ENCODE results near the gene ZSCAN23. TPM values are rescaled to one million over a fixed set of nuclear protein-coding genes. Genes with fewer than 3 reads are reported as not detected.

ZSCAN23 gene
- total and polyA plus RNA-seq, 9 of the 15 experiments (the other 6 are each of a cell fraction or from before 2014, with no cell fraction given) = 0.05 to 0.29 (median 0.21) TPM; not detected in 1

DNA sequence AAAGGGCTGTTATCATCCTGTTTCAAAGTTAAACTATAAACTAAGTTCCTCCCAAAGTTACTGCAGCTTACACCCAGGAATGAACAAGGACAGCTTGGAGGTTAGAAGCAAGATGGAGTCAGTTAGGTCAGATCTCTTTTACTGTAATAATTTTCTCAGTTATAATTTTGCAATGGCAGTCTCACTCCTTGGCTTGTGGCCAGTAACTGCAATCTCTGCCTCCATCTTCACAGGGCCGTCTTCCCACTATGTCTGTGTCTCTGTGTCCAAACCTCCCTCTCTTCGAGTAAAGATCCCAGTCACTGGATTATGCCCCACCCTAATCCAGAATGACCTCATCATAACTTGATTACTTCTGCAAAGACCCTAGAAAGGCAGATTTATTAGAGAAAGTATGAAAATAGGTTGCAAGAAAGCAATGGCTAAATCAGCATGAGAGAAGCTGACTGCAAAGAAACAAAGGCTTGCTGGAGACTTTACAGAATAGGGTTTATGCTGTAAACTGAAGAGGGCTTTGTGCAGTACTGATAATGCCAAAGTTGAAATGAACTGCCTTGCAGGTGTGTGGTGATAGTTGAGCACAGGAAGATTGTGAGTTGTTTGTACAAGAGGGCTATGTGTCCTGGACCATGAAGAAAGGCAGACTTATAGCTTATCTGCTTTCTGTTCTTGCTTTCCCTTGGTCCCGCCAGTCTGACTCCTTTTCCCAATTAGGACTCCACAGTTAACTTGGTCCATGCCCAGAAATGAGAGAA is 43.9 kb upstream of the ZSCAN23 start (continued):
- TF ChIP-seq, protein P1, sequence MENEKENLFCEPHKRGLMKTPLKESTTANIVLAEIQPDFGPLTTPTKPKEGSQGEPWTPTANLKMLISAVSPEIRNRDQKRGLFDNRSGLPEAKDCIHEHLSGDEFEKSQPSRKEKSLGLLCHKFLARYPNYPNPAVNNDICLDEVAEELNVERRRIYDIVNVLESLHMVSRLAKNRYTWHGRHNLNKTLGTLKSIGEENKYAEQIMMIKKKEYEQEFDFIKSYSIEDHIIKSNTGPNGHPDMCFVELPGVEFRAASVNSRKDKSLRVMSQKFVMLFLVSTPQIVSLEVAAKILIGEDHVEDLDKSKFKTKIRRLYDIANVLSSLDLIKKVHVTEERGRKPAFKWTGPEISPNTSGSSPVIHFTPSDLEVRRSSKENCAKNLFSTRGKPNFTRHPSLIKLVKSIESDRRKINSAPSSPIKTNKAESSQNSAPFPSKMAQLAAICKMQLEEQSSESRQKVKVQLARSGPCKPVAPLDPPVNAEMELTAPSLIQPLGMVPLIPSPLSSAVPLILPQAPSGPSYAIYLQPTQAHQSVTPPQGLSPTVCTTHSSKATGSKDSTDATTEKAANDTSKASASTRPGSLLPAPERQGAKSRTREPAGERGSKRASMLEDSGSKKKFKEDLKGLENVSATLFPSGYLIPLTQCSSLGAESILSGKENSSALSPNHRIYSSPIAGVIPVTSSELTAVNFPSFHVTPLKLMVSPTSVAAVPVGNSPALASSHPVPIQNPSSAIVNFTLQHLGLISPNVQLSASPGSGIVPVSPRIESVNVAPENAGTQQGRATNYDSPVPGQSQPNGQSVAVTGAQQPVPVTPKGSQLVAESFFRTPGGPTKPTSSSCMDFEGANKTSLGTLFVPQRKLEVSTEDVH (IDR thresholded peaks at IDR 0.05; ENCODE audit: low read depth, partially characterized antibody) = no peak
- no peak for TF ChIP-seq SREBF1 (IDR thresholded peaks at IDR 0.05; ENCODE audit: borderline replicate concordance, low read depth, low read length)
- TF ChIP-seq, protein P2, sequence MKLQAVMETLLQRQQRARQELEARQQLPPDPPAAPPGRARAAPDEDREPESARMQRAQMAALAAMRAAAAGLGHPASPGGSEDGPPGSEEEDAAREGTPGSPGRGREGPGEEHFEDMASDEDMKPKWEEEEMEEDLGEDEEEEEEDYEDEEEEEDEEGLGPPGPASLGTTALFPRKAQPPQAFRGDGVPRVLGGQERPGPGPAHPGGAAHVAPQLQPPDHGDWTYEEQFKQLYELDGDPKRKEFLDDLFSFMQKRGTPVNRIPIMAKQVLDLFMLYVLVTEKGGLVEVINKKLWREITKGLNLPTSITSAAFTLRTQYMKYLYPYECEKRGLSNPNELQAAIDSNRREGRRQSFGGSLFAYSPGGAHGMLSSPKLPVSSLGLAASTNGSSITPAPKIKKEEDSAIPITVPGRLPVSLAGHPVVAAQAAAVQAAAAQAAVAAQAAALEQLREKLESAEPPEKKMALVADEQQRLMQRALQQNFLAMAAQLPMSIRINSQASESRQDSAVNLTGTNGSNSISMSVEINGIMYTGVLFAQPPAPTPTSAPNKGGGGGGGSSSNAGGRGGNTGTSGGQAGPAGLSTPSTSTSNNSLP (IDR thresholded peaks at IDR 0.05; ENCODE audit: borderline replicate concordance, low read depth, low read length) = no peak
- TF ChIP-seq ZNF408 (CRISPR knock-in tag; IDR thresholded peaks at IDR 0.05; ENCODE audit: low read depth) = no peak
- TF ChIP-seq, protein P3, sequence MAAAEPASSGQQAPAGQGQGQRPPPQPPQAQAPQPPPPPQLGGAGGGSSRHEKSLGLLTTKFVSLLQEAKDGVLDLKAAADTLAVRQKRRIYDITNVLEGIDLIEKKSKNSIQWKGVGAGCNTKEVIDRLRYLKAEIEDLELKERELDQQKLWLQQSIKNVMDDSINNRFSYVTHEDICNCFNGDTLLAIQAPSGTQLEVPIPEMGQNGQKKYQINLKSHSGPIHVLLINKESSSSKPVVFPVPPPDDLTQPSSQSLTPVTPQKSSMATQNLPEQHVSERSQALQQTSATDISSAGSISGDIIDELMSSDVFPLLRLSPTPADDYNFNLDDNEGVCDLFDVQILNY (CRISPR knock-in tag; IDR thresholded peaks at IDR 0.05) = no peak
- TF ChIP-seq ZNF217 (CRISPR knock-in tag; IDR thresholded peaks at IDR 0.05) = no peak
- peak; percentile 53; the same call in 1 of the 2 replicates for TF ChIP-seq ZBTB17 (CRISPR knock-in tag; IDR thresholded peaks at IDR 0.05)
- no peak for TF ChIP-seq SRSF9 (IDR thresholded peaks at IDR 0.05; ENCODE audit: borderline replicate concordance, low read depth, low read length)
- TF ChIP-seq, protein P4, sequence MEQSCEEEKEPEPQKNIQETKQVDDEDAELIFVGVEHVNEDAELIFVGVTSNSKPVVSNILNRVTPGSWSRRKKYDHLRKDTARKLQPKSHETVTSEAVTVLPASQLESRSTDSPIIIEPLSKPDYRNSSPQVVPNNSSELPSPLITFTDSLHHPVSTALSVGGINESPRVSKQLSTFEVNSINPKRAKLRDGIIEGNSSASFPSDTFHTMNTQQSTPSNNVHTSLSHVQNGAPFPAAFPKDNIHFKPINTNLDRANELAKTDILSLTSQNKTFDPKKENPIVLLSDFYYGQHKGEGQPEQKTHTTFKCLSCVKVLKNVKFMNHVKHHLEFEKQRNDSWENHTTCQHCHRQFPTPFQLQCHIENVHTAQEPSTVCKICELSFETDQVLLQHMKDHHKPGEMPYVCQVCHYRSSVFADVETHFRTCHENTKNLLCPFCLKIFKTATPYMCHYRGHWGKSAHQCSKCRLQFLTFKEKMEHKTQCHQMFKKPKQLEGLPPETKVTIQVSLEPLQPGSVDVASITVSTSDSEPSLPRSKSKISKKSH (CRISPR knock-in tag; IDR thresholded peaks at IDR 0.05) = no peak
- no peak for TF ChIP-seq ZC3H4 (CRISPR knock-in tag; IDR thresholded peaks at IDR 0.05; ENCODE audit: borderline replicate concordance)
- TF ChIP-seq PRMT5 (CRISPR knock-in tag; IDR thresholded peaks at IDR 0.05) = no peak
- TF ChIP-seq, protein P5, sequence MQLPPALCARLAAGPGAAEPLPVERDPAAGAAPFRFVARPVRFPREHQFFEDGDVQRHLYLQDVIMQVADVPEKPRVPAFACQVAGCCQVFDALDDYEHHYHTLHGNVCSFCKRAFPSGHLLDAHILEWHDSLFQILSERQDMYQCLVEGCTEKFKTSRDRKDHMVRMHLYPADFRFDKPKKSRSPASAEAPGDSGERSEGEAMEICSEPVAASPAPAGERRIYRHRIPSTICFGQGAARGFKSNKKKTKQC (CRISPR knock-in tag; IDR thresholded peaks at IDR 0.05) = no peak
- peak; percentile 73 for TF ChIP-seq ELF2 (CRISPR knock-in tag; IDR thresholded peaks at IDR 0.05)
- no peak for TF ChIP-seq HDAC3 (IDR thresholded peaks at IDR 0.05; ENCODE audit: borderline replicate concordance, partially characterized antibody)
- no peak for TF ChIP-seq NFE2 (IDR thresholded peaks at IDR 0.05; ENCODE audit: low read depth)
- TF ChIP-seq, protein P6, sequence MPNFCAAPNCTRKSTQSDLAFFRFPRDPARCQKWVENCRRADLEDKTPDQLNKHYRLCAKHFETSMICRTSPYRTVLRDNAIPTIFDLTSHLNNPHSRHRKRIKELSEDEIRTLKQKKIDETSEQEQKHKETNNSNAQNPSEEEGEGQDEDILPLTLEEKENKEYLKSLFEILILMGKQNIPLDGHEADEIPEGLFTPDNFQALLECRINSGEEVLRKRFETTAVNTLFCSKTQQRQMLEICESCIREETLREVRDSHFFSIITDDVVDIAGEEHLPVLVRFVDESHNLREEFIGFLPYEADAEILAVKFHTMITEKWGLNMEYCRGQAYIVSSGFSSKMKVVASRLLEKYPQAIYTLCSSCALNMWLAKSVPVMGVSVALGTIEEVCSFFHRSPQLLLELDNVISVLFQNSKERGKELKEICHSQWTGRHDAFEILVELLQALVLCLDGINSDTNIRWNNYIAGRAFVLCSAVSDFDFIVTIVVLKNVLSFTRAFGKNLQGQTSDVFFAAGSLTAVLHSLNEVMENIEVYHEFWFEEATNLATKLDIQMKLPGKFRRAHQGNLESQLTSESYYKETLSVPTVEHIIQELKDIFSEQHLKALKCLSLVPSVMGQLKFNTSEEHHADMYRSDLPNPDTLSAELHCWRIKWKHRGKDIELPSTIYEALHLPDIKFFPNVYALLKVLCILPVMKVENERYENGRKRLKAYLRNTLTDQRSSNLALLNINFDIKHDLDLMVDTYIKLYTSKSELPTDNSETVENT (CRISPR knock-in tag; IDR thresholded peaks at IDR 0.05) = no peak
- no peak for TF ChIP-seq KAT7 (CRISPR knock-in tag; IDR thresholded peaks at IDR 0.05; ENCODE audit: borderline replicate concordance)
- peak; percentile 5; the same call in 1 of the 2 replicates for TF ChIP-seq TARDBP (IDR thresholded peaks at IDR 0.05)
